PFSK-1 (cell line): ENCODE results near the gene UNC45A.

ENCODE experiments used
- SIN3A ChIP-seq: IDR thresholded peaks from 2 replicates; pipeline ENCODE4 v1.6.1; 2012; ENCODE audit warnings: mild to moderate bottlenecking, low read length, moderate library complexity, borderline replicate concordance; ENCODE audit not compliant: insufficient read depth
- TAF1 ChIP-seq: IDR thresholded peaks from 2 replicates; pipeline ENCODE4 v1.6.1; 2012; ENCODE audit warnings: low read length, control low read depth, borderline replicate concordance; ENCODE audit not compliant: insufficient read depth
- TF ChIP-seq, protein P1 (sequence below), 2 experiments: IDR thresholded peaks; 2 replicates each; pipeline versions ENCODE4 v1.6.1 to v1.8.0; 2011 to 2012; ENCODE audit warnings: low read depth in 2 of 2, low read length in 2 of 2, control low read depth in 1 of 2, inconsistent platforms in 1 of 2, mild to moderate bottlenecking in 1 of 2, moderate library complexity in 1 of 2; ENCODE audit not compliant: insufficient read depth in 1 of 2

- no peak for TF ChIP-seq SIN3A
- TF ChIP-seq TAF1 = no peak
- TF ChIP-seq, protein P1, sequence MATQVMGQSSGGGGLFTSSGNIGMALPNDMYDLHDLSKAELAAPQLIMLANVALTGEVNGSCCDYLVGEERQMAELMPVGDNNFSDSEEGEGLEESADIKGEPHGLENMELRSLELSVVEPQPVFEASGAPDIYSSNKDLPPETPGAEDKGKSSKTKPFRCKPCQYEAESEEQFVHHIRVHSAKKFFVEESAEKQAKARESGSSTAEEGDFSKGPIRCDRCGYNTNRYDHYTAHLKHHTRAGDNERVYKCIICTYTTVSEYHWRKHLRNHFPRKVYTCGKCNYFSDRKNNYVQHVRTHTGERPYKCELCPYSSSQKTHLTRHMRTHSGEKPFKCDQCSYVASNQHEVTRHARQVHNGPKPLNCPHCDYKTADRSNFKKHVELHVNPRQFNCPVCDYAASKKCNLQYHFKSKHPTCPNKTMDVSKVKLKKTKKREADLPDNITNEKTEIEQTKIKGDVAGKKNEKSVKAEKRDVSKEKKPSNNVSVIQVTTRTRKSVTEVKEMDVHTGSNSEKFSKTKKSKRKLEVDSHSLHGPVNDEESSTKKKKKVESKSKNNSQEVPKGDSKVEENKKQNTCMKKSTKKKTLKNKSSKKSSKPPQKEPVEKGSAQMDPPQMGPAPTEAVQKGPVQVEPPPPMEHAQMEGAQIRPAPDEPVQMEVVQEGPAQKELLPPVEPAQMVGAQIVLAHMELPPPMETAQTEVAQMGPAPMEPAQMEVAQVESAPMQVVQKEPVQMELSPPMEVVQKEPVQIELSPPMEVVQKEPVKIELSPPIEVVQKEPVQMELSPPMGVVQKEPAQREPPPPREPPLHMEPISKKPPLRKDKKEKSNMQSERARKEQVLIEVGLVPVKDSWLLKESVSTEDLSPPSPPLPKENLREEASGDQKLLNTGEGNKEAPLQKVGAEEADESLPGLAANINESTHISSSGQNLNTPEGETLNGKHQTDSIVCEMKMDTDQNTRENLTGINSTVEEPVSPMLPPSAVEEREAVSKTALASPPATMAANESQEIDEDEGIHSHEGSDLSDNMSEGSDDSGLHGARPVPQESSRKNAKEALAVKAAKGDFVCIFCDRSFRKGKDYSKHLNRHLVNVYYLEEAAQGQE (IDR thresholded peaks at IDR 0.05; ENCODE audit: insufficient read depth in 1 of 2, low read depth in 2 of 2, low read length in 2 of 2) = no peak
Measured at GRCh38 chr15:90911906-90912769, 22.9 kb upstream of the UNC45A start.
